Astrocyte of the cerebellum (primary cell): ENCODE measurements around the gene CAMK4.

Experiments
- DNase-seq: peaks from one replicate; pipeline ENCODE4 v3.0.0-alpha.2; 2011; ENCODE audit warnings: low read depth
- H3K4me3 ChIP-seq: 2 replicates; pipeline ENCODE4 v1.5.1; 2011; ENCODE audit warnings: mild to moderate bottlenecking, low read depth, low read length, moderate library complexity
- CTCF ChIP-seq: IDR thresholded peaks from 2 replicates; pipeline ENCODE4 v1.5.1; 2012; ENCODE audit warnings: low read length, low read depth, moderate library complexity, mild to moderate bottlenecking; ENCODE audit errors: missing control alignments
- in situ Hi-C: cut with HindIII; loops from 2 replicates; pipeline ENCODE4 v1.10.0; 2017; ENCODE audit warnings: low sequenced_read_pairs

The CAMK4 gene

GRCh38 chr5:111505096-111505495 lies 280.9 kb downstream of the CAMK4 start:
- DNase-seq, result no peak
- TF ChIP-seq CTCF, result no peak
- no peak overlapping the region for H3K4me3 ChIP-seq
- in situ Hi-C loops, result no loop called here

- H3K4me3 ChIP-seq, result no peak overlapping the region
- no peak for DNase-seq
These were observed 283.1 kb downstream of the CAMK4 start for GRCh38 chr5:111507276-111507675.

GRCh38 chr5:111509119-111509518 lies 284.9 kb downstream of the CAMK4 start:
- no peak overlapping the region for H3K4me3 ChIP-seq
- DNase-seq, result no peak
- TF ChIP-seq CTCF, result no peak
- in situ Hi-C loops, result no loop called here

More at GRCh38 chr5:111507276-111507675, 283.1 kb downstream of the CAMK4 start:
- no peak for TF ChIP-seq CTCF
- in situ Hi-C loops, result no loop called here

GRCh38 chr5:111511174-111511830 lies 287.1 kb downstream of the CAMK4 start:
- in situ Hi-C loops, result no loop called here
- no peak for TF ChIP-seq CTCF
- DNase-seq, result no peak
- peak overlapping the region; percentile 82 for H3K4me3 ChIP-seq

GRCh38 chr5:111511831-111512374 lies 287.7 kb downstream of the CAMK4 start:
- in situ Hi-C loops, result no loop called here
- no peak for DNase-seq
- TF ChIP-seq CTCF, result no peak
- H3K4me3 ChIP-seq, result peak overlapping the region; percentile 82

GRCh38 chr5:111512375-111513130 lies 288.4 kb downstream of the CAMK4 start, which contains the start of gene STARD4:
TSS of gene STARD4 (minus strand) at chr5:111512535. CDS start at chr5:111507433, 5,102 bp downstream.
- TF ChIP-seq CTCF, result no peak
- H3K4me3 ChIP-seq, result peak within 1 kb of the TSS; percentile 82
- in situ Hi-C loops, result no loop called here
- peak; percentile 86 for DNase-seq
